ENCODE measurements around the gene PLCB4. TPM values are rescaled to one million over a fixed set of nuclear protein-coding genes. Genes with fewer than 3 reads are reported as not detected.

Gene PLCB4
- total and polyA plus RNA-seq, 7 experiments from 2014 or later = 0.05 to 0.09 TPM; not detected in 5

- H3K27ac ChIP-seq (ENCODE audit: low read depth, low read length) = no peak overlapping the region
- H3K9me3 Mint-ChIP-seq = peaks cover 0 to 9% (median 0%) of the 10 kb centered on the region in 11 donors
- H3K4me1 Mint-ChIP-seq = no peaks in the 10 kb centered on the region
- H3K27me3 ChIP-seq (ENCODE audit: control insufficient read depth in 2 of 2, insufficient read depth in 2 of 2, low read length in 2 of 2) = no peaks in the 10 kb centered on the region
- no peaks in the 10 kb centered on the region for H3K36me3 Mint-ChIP-seq
- ChIA-PET POLR2A (no interaction called here), CTCF (no interaction called here)
- no peak overlapping the region for H3K27ac Mint-ChIP-seq
- no peak overlapping the region for H3K4me3 Mint-ChIP-seq
- no peaks in the 10 kb centered on the region for H3K27me3 Mint-ChIP-seq
- DNase-seq (no peak), ATAC-seq (no peak)
- H3K4me1 ChIP-seq (ENCODE audit: control insufficient read depth in 2 of 2, insufficient read depth in 2 of 2, low read length in 2 of 2) = no peaks in the 10 kb centered on the region
- no peaks in the 10 kb centered on the region for H3K9me3 ChIP-seq (ENCODE audit: control insufficient read depth in 2 of 3, low read length in 3 of 3)
- no peak overlapping the region for H3K4me3 ChIP-seq (ENCODE audit: low read length)
- H3K36me3 ChIP-seq (ENCODE audit: control insufficient read depth in 2 of 3, insufficient read depth in 3 of 3, low read length in 3 of 3) = no peaks in the 10 kb centered on the region
- intact Hi-C loops (cut with micrococcal nuclease) = no loop called here
Measured at GRCh38 chr20:9269280-9269971, 200.5 kb downstream of the PLCB4 start.

- ChIA-PET POLR2A (no interaction called here), CTCF (no interaction called here)
- Histone ChIP-seq H3K27me3 (ENCODE audit: control insufficient read depth in 2 of 2, insufficient read depth in 2 of 2, low read length in 2 of 2) (no peaks in the 10 kb centered on the region), H3K4me3 (ENCODE audit: low read length) (no peak overlapping the region), H3K9me3 (ENCODE audit: control insufficient read depth in 2 of 3, low read length in 3 of 3) (no peaks in the 10 kb centered on the region), H3K4me1 (ENCODE audit: control insufficient read depth in 2 of 2, insufficient read depth in 2 of 2, low read length in 2 of 2) (no peaks in the 10 kb centered on the region), H3K36me3 (ENCODE audit: control insufficient read depth in 2 of 3, insufficient read depth in 3 of 3, low read length in 3 of 3) (no peaks in the 10 kb centered on the region), H3K27ac (ENCODE audit: low read depth, low read length) (no peak overlapping the region)
- no peaks in the 10 kb centered on the region for H3K36me3 Mint-ChIP-seq
- intact Hi-C loops (cut with micrococcal nuclease) = no loop called here
- no peak overlapping the region for H3K27ac Mint-ChIP-seq
- DNase-seq = no peak
- ATAC-seq = no peak
- no peaks in the 10 kb centered on the region for H3K4me1 Mint-ChIP-seq
- H3K4me3 Mint-ChIP-seq = no peak overlapping the region
- peaks cover 0 to 14% (median 2%) of the 10 kb centered on the region in 11 donors for H3K9me3 Mint-ChIP-seq
- H3K27me3 Mint-ChIP-seq = no peaks in the 10 kb centered on the region
Measured at GRCh38 chr20:9270831-9271230, 201.9 kb downstream of the PLCB4 start.

- POLR2A ChIA-PET = no interaction called here
- Histone ChIP-seq H3K9me3 (ENCODE audit: control insufficient read depth in 2 of 3, low read length in 3 of 3) (no peaks in the 10 kb centered on the region), H3K27ac (ENCODE audit: low read depth, low read length) (no peak overlapping the region), H3K27me3 (ENCODE audit: control insufficient read depth in 2 of 2, insufficient read depth in 2 of 2, low read length in 2 of 2) (no peaks in the 10 kb centered on the region), H3K36me3 (ENCODE audit: control insufficient read depth in 2 of 3, insufficient read depth in 3 of 3, low read length in 3 of 3) (no peaks in the 10 kb centered on the region), H3K4me1 (ENCODE audit: control insufficient read depth in 2 of 2, insufficient read depth in 2 of 2, low read length in 2 of 2) (no peaks in the 10 kb centered on the region), H3K4me3 (ENCODE audit: low read length) (no peak overlapping the region)
- Mint-ChIP-seq H3K27me3 (peaks cover 0 to 5% (median 0%) of the 10 kb centered on the region in 5 donors), H3K4me3 (no peak overlapping the region), H3K9me3 (peaks cover 0 to 15% (median 2%) of the 10 kb centered on the region in 11 donors), H3K36me3 (no peaks in the 10 kb centered on the region), H3K27ac (no peak overlapping the region), H3K4me1 (no peaks in the 10 kb centered on the region)
- CTCF ChIA-PET = no interaction called here
- DNase-seq (no peak), ATAC-seq (no peak)
- intact Hi-C loops (cut with micrococcal nuclease) = no loop called here
Measured at GRCh38 chr20:9276966-9277468, 208.1 kb downstream of the PLCB4 start.

GRCh38 chr20:9279918-9280401, 211.1 kb downstream of the PLCB4 start:
- DNase-seq = no peak
- Histone ChIP-seq H3K4me3 (ENCODE audit: low read length) (no peak overlapping the region), H3K27ac (ENCODE audit: low read depth, low read length) (no peak overlapping the region), H3K27me3 (ENCODE audit: control insufficient read depth in 2 of 2, insufficient read depth in 2 of 2, low read length in 2 of 2) (no peaks in the 10 kb centered on the region), H3K9me3 (ENCODE audit: control insufficient read depth in 2 of 3, low read length in 3 of 3) (no peaks in the 10 kb centered on the region), H3K36me3 (ENCODE audit: control insufficient read depth in 2 of 3, insufficient read depth in 3 of 3, low read length in 3 of 3) (no peaks in the 10 kb centered on the region), H3K4me1 (ENCODE audit: control insufficient read depth in 2 of 2, insufficient read depth in 2 of 2, low read length in 2 of 2) (no peaks in the 10 kb centered on the region)
- H3K27ac Mint-ChIP-seq = no peak overlapping the region
- no peaks in the 10 kb centered on the region for H3K36me3 Mint-ChIP-seq
- no peaks in the 10 kb centered on the region for H3K4me1 Mint-ChIP-seq
- H3K4me3 Mint-ChIP-seq = no peak overlapping the region
- intact Hi-C loops (cut with micrococcal nuclease) = no loop called here
- POLR2A ChIA-PET = no interaction called here
- peaks cover 0 to 12% (median 2%) of the 10 kb centered on the region in 11 donors for H3K9me3 Mint-ChIP-seq
- CTCF ChIA-PET = no interaction called here
- ATAC-seq = no peak
- peaks cover 0 to 5% (median 0%) of the 10 kb centered on the region in 5 donors for H3K27me3 Mint-ChIP-seq

GRCh38 chr20:9280666-9281065, 211.8 kb downstream of the PLCB4 start:
- H3K4me1 Mint-ChIP-seq = no peaks in the 10 kb centered on the region
- DNase-seq = no peak
- intact Hi-C loops (cut with micrococcal nuclease) = no loop called here
- Histone ChIP-seq H3K27me3 (ENCODE audit: control insufficient read depth in 2 of 2, insufficient read depth in 2 of 2, low read length in 2 of 2) (no peaks in the 10 kb centered on the region), H3K4me3 (ENCODE audit: low read length) (no peak overlapping the region), H3K27ac (ENCODE audit: low read depth, low read length) (no peak overlapping the region), H3K36me3 (ENCODE audit: control insufficient read depth in 2 of 3, insufficient read depth in 3 of 3, low read length in 3 of 3) (no peaks in the 10 kb centered on the region), H3K9me3 (ENCODE audit: control insufficient read depth in 2 of 3, low read length in 3 of 3) (no peaks in the 10 kb centered on the region), H3K4me1 (ENCODE audit: control insufficient read depth in 2 of 2, insufficient read depth in 2 of 2, low read length in 2 of 2) (no peaks in the 10 kb centered on the region)
- ChIA-PET CTCF (no interaction called here), POLR2A (no interaction called here)
- peaks cover 0 to 10% (median 2%) of the 10 kb centered on the region in 11 donors for H3K9me3 Mint-ChIP-seq
- peaks cover 0 to 5% (median 0%) of the 10 kb centered on the region in 5 donors for H3K27me3 Mint-ChIP-seq
- no peak for ATAC-seq
- no peaks in the 10 kb centered on the region for H3K36me3 Mint-ChIP-seq
- no peak overlapping the region for H3K4me3 Mint-ChIP-seq
- no peak overlapping the region for H3K27ac Mint-ChIP-seq

GRCh38 chr20:9281803-9282202, 212.9 kb downstream of the PLCB4 start:
- Histone ChIP-seq H3K36me3 (ENCODE audit: control insufficient read depth in 2 of 3, insufficient read depth in 3 of 3, low read length in 3 of 3) (no peaks in the 10 kb centered on the region), H3K4me3 (ENCODE audit: low read length) (no peak overlapping the region), H3K27ac (ENCODE audit: low read depth, low read length) (no peak overlapping the region), H3K4me1 (ENCODE audit: control insufficient read depth in 2 of 2, insufficient read depth in 2 of 2, low read length in 2 of 2) (no peaks in the 10 kb centered on the region), H3K9me3 (ENCODE audit: control insufficient read depth in 2 of 3, low read length in 3 of 3) (no peaks in the 10 kb centered on the region), H3K27me3 (ENCODE audit: control insufficient read depth in 2 of 2, insufficient read depth in 2 of 2, low read length in 2 of 2) (no peaks in the 10 kb centered on the region)
- H3K4me3 Mint-ChIP-seq = no peak overlapping the region
- no peaks in the 10 kb centered on the region for H3K36me3 Mint-ChIP-seq
- intact Hi-C loops (cut with micrococcal nuclease) = no loop called here
- peaks cover 0 to 8% (median 0%) of the 10 kb centered on the region in 11 donors for H3K9me3 Mint-ChIP-seq
- no peak overlapping the region for H3K27ac Mint-ChIP-seq
- no peaks in the 10 kb centered on the region for H3K4me1 Mint-ChIP-seq
- ChIA-PET CTCF (interaction anchor here (0.7 kb wide), 1 partner anchor 28 kb away, joined by 3 read pairs; no protein-coding TSS in a partner anchor), POLR2A (no interaction called here)
- H3K27me3 Mint-ChIP-seq = peaks cover 0 to 5% (median 0%) of the 10 kb centered on the region in 5 donors
- no peak for DNase-seq
- no peak for ATAC-seq

- H3K4me1 ChIP-seq (ENCODE audit: control insufficient read depth in 2 of 2, insufficient read depth in 2 of 2, low read length in 2 of 2) = no peaks in the 10 kb centered on the region
- H3K27me3 Mint-ChIP-seq = peaks cover 0 to 2% (median 0%) of the 10 kb centered on the region in 5 donors
- no peaks in the 10 kb centered on the region for H3K36me3 ChIP-seq (ENCODE audit: control insufficient read depth in 2 of 3, insufficient read depth in 3 of 3, low read length in 3 of 3)
- no peak overlapping the region for H3K4me3 Mint-ChIP-seq
- intact Hi-C loops (cut with micrococcal nuclease) = no loop called here
- no peak for ATAC-seq
- H3K4me3 ChIP-seq (ENCODE audit: low read length) = no peak overlapping the region
- H3K27me3 ChIP-seq (ENCODE audit: control insufficient read depth in 2 of 2, insufficient read depth in 2 of 2, low read length in 2 of 2) = no peaks in the 10 kb centered on the region
- DNase-seq = no peak
- no peak overlapping the region for H3K27ac ChIP-seq (ENCODE audit: low read depth, low read length)
- no peaks in the 10 kb centered on the region for H3K4me1 Mint-ChIP-seq
- no peaks in the 10 kb centered on the region for H3K36me3 Mint-ChIP-seq
- CTCF ChIA-PET = no interaction called here
- peaks cover 0 to 9% (median 0%) of the 10 kb centered on the region in 11 donors for H3K9me3 Mint-ChIP-seq
- H3K27ac Mint-ChIP-seq = no peak overlapping the region
- POLR2A ChIA-PET = no interaction called here
- no peaks in the 10 kb centered on the region for H3K9me3 ChIP-seq (ENCODE audit: control insufficient read depth in 2 of 3, low read length in 3 of 3)
Measured at GRCh38 chr20:9285617-9286016, 216.7 kb downstream of the PLCB4 start.

Data from naive thymus-derived CD4-positive, alpha-beta T cell (primary cell).